ENCODE data around the gene WASL. TPM values are rescaled to one million over a fixed set of nuclear protein-coding genes. Genes with fewer than 3 reads are reported as not detected.

The WASL gene
- total RNA-seq, 1 experiment from 2014 or later = 39.3 TPM

DNA sequence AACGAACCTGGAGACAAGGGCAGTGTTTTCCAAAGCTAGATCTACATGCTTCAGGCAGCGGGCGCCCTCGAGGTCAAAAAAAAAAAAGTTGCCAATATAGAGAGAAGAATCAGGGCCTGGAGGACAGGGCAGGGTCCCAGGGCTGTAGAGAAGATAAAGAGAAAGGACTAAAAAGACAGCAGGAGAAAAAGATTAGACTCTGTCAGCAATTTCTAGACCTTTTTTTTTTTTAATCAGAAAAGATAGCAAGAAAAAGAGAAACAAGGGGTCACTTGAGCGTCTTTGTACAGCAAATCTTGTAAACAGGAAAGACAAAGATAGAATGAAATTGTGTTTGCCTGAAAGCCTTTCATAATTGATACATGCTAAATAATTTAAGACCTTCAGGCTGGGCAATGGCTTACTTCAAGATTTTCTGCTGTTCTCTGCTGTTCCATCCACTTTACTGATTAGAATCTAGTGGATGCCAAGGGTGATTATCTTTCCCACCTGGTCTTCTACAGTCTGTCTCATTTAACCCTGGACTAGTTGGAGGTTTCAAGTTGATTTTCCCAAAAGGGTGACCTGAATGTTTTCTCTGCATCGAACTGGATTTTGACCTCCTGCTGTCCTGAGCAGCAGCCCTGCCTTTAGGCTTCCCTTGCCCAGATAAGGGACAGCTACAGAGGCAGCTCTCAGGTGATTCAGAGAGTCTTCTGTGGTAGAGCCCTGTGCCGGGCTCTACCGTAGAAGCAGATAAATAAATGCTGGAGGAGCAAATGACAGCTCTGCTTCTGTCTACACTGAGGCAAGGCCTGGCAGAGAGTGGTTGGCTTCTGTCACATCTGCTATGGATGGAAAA lies 88.1 kb downstream of the WASL start:
- peak overlapping the region in 1 of 3 experiments; percentile 86; a peak in 1 of 7 replicates for H3K27ac Mint-ChIP-seq
- H3K79me1 ChIP-seq (ENCODE audit: insufficient read depth, low read depth, low read length, poor library complexity, severe bottlenecking) = no peaks in the 10 kb centered on the region
- no peak overlapping the region for H2BK120ac ChIP-seq (ENCODE audit: low read depth, low read length, poor library complexity, severe bottlenecking)
- H3K27me3 Mint-ChIP-seq (ENCODE audit: low read depth) = no peaks in the 10 kb centered on the region
- H3K4ac ChIP-seq (ENCODE audit: low read depth, low read length) = no peak overlapping the region
- no peak overlapping the region for H2BK15ac ChIP-seq (ENCODE audit: low read depth, low read length)
- no peak for TF ChIP-seq CTCF (conservative IDR thresholded peaks at IDR 0.05)
- H3K27me3 ChIP-seq (ENCODE audit: insufficient read depth, low read length) = no peaks in the 10 kb centered on the region
- no peak overlapping the region for H4K91ac ChIP-seq (ENCODE audit: insufficient read length, low read depth, low read length)
- no peaks in the 10 kb centered on the region for H3K79me2 ChIP-seq (ENCODE audit: insufficient read depth, low read length)
- no peak overlapping the region for H3K18ac ChIP-seq (ENCODE audit: insufficient read length, low read depth, low read length)
- H3K9me3 ChIP-seq (ENCODE audit: control insufficient read depth, low read depth, low read length) = no peaks in the 10 kb centered on the region
- H3T11ph ChIP-seq (ENCODE audit: low read length) = no peak overlapping the region
- H2BK12ac ChIP-seq (ENCODE audit: insufficient read length, low read depth, low read length) = no peak overlapping the region
- no peak overlapping the region for H3K23ac ChIP-seq (ENCODE audit: insufficient read length, low read depth, low read length)
- H3K4me1 ChIP-seq (ENCODE audit: insufficient read depth, low read length) = no peaks in the 10 kb centered on the region
- no peak for DNase-seq
- no peaks in the 10 kb centered on the region for H4K20me1 ChIP-seq (ENCODE audit: control insufficient read depth, insufficient read depth, insufficient read length)
- H3K36me3 Mint-ChIP-seq (ENCODE audit: insufficient read depth in 1 of 3, low read depth in 3 of 3) = no peaks in the 10 kb centered on the region; a peak in 1 of 7 replicates
- H3K27ac ChIP-seq (ENCODE audit: insufficient read length, low read depth, low read length) = no peak overlapping the region
- H3K56ac ChIP-seq (ENCODE audit: insufficient read length, low read depth, low read length) = no peak overlapping the region
- WGBS (ENCODE audit: extremely low coverage, insufficient read length, low lambda C conversion rate) = no CpG with 5 or more reads among the region's 8 CpGs
- H3K9me3 Mint-ChIP-seq = no peaks in the 10 kb centered on the region
- H4K5ac ChIP-seq (ENCODE audit: insufficient read length, low read depth, low read length) = no peak overlapping the region
- H3K9ac ChIP-seq (ENCODE audit: extremely low read depth, insufficient read length, low read length) = no peak overlapping the region
- no peak overlapping the region for H2BK20ac ChIP-seq (ENCODE audit: low read depth, low read length, poor library complexity, severe bottlenecking)
- H3K4me1 Mint-ChIP-seq = peaks cover 10 to 22% of the 10 kb centered on the region in 2 experiments
- no peak overlapping the region for H2AK5ac ChIP-seq (ENCODE audit: insufficient read length, low read length)
- H3K4me3 Mint-ChIP-seq = no peak overlapping the region
- H2AFZ ChIP-seq (ENCODE audit: low read length) = no peak overlapping the region
- no peak overlapping the region for H2BK5ac ChIP-seq (ENCODE audit: insufficient read length, low read length)
- H4K8ac ChIP-seq (replicated peaks; ENCODE audit: insufficient read length, low read depth, low read length) = no peak overlapping the region
- no peaks in the 10 kb centered on the region for H3K23me2 ChIP-seq (ENCODE audit: insufficient read length, low read depth, low read length, poor library complexity, severe bottlenecking)
- no peak overlapping the region for H3K14ac ChIP-seq (ENCODE audit: insufficient read depth, low read length)
- H3K4me2 ChIP-seq (ENCODE audit: insufficient read depth, insufficient read length, low read length) = no peak overlapping the region
